Lower leg skin (tissue), 3 donors: ENCODE results near the gene SYNGR2.

ENCODE experiments used
- POLR2A ChIP-seq, 2 donors: fragments of 450-650 bp; IDR thresholded peaks; one replicate each; pipeline ENCODE4 v1.6.1; 2016 to 2017; ENCODE audit warnings: antibody characterized with exemption in 2 of 2, mild to moderate bottlenecking in 1 of 2, moderate library complexity in 1 of 2
- TF ChIP-seq, protein P1 (sequence below), 3 donors: fragments of 450-650 bp; IDR thresholded peaks; one replicate each; pipeline ENCODE4 v1.5.1; 2016; ENCODE audit warnings: antibody characterized with exemption in 3 of 3, mild to moderate bottlenecking in 3 of 3, moderate library complexity in 2 of 3

DNA sequence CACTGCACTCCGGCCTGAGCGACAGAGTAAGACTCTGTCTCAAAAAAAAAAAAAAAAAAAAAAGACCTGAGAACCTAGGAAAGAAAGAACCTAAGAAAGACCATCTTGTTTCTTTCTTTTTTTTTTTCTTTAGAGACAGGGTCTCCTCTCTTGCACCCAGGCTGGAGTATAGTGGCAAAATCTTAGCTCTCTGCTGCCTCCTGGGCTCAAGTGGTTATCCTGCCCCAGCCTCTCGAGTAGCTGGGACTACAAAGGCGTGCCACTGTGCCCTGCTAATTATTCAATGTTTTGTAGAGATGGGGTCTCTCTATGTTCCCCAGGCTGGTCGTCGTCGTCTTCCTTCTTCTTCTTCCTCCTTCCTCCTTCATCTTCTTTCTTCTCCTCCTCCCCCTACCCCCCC lies 37.9 kb downstream of the SYNGR2 start:
- TF ChIP-seq, protein P1, sequence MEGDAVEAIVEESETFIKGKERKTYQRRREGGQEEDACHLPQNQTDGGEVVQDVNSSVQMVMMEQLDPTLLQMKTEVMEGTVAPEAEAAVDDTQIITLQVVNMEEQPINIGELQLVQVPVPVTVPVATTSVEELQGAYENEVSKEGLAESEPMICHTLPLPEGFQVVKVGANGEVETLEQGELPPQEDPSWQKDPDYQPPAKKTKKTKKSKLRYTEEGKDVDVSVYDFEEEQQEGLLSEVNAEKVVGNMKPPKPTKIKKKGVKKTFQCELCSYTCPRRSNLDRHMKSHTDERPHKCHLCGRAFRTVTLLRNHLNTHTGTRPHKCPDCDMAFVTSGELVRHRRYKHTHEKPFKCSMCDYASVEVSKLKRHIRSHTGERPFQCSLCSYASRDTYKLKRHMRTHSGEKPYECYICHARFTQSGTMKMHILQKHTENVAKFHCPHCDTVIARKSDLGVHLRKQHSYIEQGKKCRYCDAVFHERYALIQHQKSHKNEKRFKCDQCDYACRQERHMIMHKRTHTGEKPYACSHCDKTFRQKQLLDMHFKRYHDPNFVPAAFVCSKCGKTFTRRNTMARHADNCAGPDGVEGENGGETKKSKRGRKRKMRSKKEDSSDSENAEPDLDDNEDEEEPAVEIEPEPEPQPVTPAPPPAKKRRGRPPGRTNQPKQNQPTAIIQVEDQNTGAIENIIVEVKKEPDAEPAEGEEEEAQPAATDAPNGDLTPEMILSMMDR (IDR thresholded peaks at IDR 0.05): no peak
- TF ChIP-seq POLR2A (IDR thresholded peaks at IDR 0.05): no peak
